ENCODE data around the gene INTS11. TPM values are rescaled to one million over a fixed set of nuclear protein-coding genes. Genes with fewer than 3 reads are reported as not detected.

Gene INTS11
- total RNA-seq, 1 experiment from 2014 or later, result 254 TPM

DNA sequence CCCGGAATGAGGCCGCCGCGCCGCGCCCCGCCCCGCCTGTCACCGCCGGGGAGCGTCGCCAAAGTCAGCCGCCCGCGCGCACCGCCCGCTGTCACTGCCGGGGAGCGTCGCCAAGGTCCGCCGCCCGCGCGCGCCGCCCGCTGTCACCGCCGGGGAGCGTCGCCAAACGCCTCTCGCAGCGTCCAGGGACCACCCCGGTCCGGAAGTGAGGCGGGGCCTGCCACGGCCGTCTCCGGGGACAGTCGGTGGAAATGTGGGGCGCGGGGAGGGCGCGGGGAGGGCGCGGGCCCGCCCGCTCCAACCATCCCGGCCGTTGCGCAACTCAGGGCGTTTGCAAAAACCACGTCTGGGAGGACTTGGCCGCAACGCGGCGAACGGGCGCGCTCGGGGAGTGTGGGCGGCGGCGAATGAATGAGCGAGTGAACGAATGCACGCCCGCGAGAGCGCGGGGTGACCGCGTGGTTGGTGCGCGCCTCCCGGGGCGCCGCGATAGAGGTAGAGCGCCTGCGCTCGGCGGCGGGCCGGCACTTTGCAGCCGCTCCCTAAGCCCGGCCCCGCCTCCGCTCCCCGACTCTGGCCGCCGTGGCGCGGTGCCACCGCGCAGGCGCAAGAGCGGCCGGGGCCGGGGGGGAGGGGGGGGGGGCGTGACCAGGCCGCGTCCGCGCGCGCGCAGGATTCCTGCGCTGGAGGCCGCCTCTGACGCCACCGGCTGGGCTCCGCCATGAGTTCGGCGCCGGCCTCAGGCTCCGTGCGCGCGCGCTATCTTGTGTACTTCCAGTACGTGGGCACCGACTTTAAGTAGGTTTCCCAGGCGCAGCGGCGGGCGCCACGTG, 16.3 kb downstream of the INTS11 start, which contains the start of the genes ACAP3 and PUSL1:
Gene ACAP3, minus strand, starts transcription at position 8 of the 833 bp plus-strand sequence. CDS start 115 bp downstream, outside the sequence.
Gene PUSL1, plus strand, starts transcription at position 675 of the 833 bp plus-strand sequence. Its CDS starts 47 bp downstream, at position 722.
- Histone ChIP-seq H3K4me1 (ENCODE audit: insufficient read depth, low read length) (peaks cover 33% of the 10 kb centered on the region), H3K36me3 (ENCODE audit: low read depth, low read length) (peaks cover 15% of the 10 kb centered on the region; the same call in 1 of the 2 replicates), H4K20me1 (ENCODE audit: low read length) (peaks cover 11% of the 10 kb centered on the region), H3K9ac (ENCODE audit: low read length) (peak within 1 kb of the TSS; percentile 93), H3K27ac (ENCODE audit: low read length) (peak within 1 kb of the TSS; percentile 78), H3K4me2 (ENCODE audit: low read length) (peak within 1 kb of the TSS; percentile 98), H3K4me3 (ENCODE audit: low read length) (peak within 1 kb of the TSS; percentile 97), H3K27me3 (ENCODE audit: low read length) (no peaks in the 10 kb centered on the region), H3K9me3 (ENCODE audit: low read length) (no peaks in the 10 kb centered on the region), H3K79me2 (ENCODE audit: low read length) (peaks cover 66% of the 10 kb centered on the region), H2AFZ (ENCODE audit: low read length) (peak within 1 kb of the TSS; percentile 89), H3F3A (ENCODE audit: low read length, unreplicated experiment) (no peaks in the 10 kb centered on the region), H3K9me2 (replicated peaks; ENCODE audit: low read length) (no peaks in the 10 kb centered on the region)
- CTCF ChIA-PET, result no interaction called here
- ATAC-seq (peak; percentile 40), DNase-seq (peak; percentile 97)
- TF ChIP-seq, protein P1, sequence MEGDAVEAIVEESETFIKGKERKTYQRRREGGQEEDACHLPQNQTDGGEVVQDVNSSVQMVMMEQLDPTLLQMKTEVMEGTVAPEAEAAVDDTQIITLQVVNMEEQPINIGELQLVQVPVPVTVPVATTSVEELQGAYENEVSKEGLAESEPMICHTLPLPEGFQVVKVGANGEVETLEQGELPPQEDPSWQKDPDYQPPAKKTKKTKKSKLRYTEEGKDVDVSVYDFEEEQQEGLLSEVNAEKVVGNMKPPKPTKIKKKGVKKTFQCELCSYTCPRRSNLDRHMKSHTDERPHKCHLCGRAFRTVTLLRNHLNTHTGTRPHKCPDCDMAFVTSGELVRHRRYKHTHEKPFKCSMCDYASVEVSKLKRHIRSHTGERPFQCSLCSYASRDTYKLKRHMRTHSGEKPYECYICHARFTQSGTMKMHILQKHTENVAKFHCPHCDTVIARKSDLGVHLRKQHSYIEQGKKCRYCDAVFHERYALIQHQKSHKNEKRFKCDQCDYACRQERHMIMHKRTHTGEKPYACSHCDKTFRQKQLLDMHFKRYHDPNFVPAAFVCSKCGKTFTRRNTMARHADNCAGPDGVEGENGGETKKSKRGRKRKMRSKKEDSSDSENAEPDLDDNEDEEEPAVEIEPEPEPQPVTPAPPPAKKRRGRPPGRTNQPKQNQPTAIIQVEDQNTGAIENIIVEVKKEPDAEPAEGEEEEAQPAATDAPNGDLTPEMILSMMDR (conservative IDR thresholded peaks at IDR 0.05; ENCODE audit: low read depth, low read length), result 0 out of 2 replicates have a peak, but pooled peaks have one; percentile 10
- TF ChIP-seq EZH2phosphoT487 (IDR thresholded peaks at IDR 0.05; ENCODE audit: borderline replicate concordance, low read length) (peak; percentile 90), EZH2 (IDR thresholded peaks at IDR 0.05; ENCODE audit: low read length, unreplicated experiment) (no peak)
- BruUV-seq (replicated peaks), result no TSS peak
- POLR2A ChIA-PET (ENCODE audit: unreplicated experiment), result no interaction called here
- intact Hi-C loops (cut with micrococcal nuclease), result loop anchor here (2.0 kb wide), 1 partner anchor 41 kb away; the partner anchor contains the start of gene DVL1

DNA sequence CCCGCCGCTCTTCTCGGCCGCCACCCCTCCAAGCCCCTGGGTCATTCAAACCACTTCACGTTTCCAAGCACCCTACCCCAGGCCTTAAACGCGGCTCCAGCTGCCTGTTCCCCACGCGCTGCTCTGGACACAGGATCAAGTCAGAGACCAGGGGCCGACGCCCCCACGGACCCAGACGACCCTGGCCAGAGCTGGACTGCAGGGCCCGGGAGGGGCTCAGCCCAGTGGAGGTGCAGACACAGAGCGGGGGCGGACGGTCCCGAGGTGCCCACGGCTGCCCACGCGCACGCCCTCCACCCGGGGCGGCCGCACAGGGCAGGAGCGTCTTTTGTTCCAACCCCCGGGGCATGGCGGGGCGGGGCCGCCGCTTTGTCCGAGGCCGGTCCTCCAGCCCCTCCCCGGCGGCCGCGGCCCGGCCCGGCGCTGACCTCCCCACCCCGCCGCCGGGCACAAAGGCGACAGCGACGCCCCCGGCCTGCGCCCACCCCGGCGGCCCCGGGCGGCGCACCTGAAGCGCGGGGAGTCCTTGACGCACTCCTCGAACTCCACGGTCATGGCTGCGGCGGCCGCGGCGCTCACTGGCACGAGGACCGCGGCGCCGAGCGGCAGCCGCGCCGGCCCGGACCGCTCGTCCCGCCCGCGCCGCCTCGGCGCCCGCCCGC, 17.1 kb downstream of the INTS11 start:
- intact Hi-C loops (cut with micrococcal nuclease), result no loop called here

More for the DNA sequence above, 17.1 kb downstream of the INTS11 start:
- ChIA-PET POLR2A (ENCODE audit: unreplicated experiment) (no interaction called here), CTCF (no interaction called here)
- no peak overlapping the region for H3K27ac ChIP-seq (ENCODE audit: low read length)
- DNase-seq (peak; percentile 47), ATAC-seq (peak; percentile 8)
- H3F3A ChIP-seq (ENCODE audit: low read length, unreplicated experiment), result no peaks in the 10 kb centered on the region
- H3K9me3 ChIP-seq (ENCODE audit: low read length), result no peaks in the 10 kb centered on the region
- peak overlapping the region; percentile 93 for H3K4me2 ChIP-seq (ENCODE audit: low read length)
- H3K4me3 ChIP-seq (ENCODE audit: low read length), result peak overlapping the region; percentile 97
- H3K36me3 ChIP-seq (ENCODE audit: low read depth, low read length), result peaks cover 9% of the 10 kb centered on the region; the same call in 1 of the 2 replicates
- H3K9ac ChIP-seq (ENCODE audit: low read length), result peak overlapping the region; percentile 77
- peaks cover 11% of the 10 kb centered on the region for H4K20me1 ChIP-seq (ENCODE audit: low read length)
- 0 out of 2 replicates have a peak overlapping the region, but pooled peaks have one; percentile 12 for H2AFZ ChIP-seq (ENCODE audit: low read length)
- H3K79me2 ChIP-seq (ENCODE audit: low read length), result peaks cover 66% of the 10 kb centered on the region
- H3K4me1 ChIP-seq (ENCODE audit: insufficient read depth, low read length), result peaks cover 33% of the 10 kb centered on the region
- BruUV-seq (replicated peaks), result no TSS peak
- no peaks in the 10 kb centered on the region for H3K9me2 ChIP-seq (replicated peaks; ENCODE audit: low read length)
- no peaks in the 10 kb centered on the region for H3K27me3 ChIP-seq (ENCODE audit: low read length)
- TF ChIP-seq, protein P1 (conservative IDR thresholded peaks at IDR 0.05; ENCODE audit: low read depth, low read length), result no peak
- no peak for TF ChIP-seq EZH2 (IDR thresholded peaks at IDR 0.05; ENCODE audit: low read length, unreplicated experiment)
- no peak for TF ChIP-seq EZH2phosphoT487 (IDR thresholded peaks at IDR 0.05; ENCODE audit: borderline replicate concordance, low read length)

All from PC-3 (cell line).